Glutamatergic neuron (in vitro differentiated cells): ENCODE measurements around the gene TCF3. TPM values are rescaled to one million over a fixed set of nuclear protein-coding genes. Genes with fewer than 3 reads are reported as not detected.

Experiments used
- DNase-seq: peaks from one replicate; pipeline ENCODE4 v3.0.0; 2022
- H3K27ac Mint-ChIP-seq: one replicate; pipeline ENCODE4 v1.8.0; 2020; ENCODE audit warnings: mild to moderate bottlenecking, mixed read lengths, inconsistent platforms; ENCODE audit not compliant: unreplicated experiment
- H3K27me3 Mint-ChIP-seq: one replicate; pipeline ENCODE4 v1.8.0; 2020; ENCODE audit warnings: mild to moderate bottlenecking, moderate library complexity, mixed read lengths, inconsistent platforms; ENCODE audit not compliant: unreplicated experiment
- H3K36me3 Mint-ChIP-seq: one replicate; pipeline ENCODE4 v1.8.0; 2020; ENCODE audit warnings: mild to moderate bottlenecking, mixed read lengths, inconsistent platforms; ENCODE audit not compliant: unreplicated experiment
- H3K4me1 Mint-ChIP-seq: one replicate; pipeline ENCODE4 v1.8.0; 2020; ENCODE audit warnings: mild to moderate bottlenecking, low read depth, mixed read lengths, inconsistent platforms; ENCODE audit not compliant: unreplicated experiment
- H3K4me3 Mint-ChIP-seq: one replicate; pipeline ENCODE4 v1.8.0; 2020; ENCODE audit warnings: mild to moderate bottlenecking, mixed read lengths, inconsistent platforms; ENCODE audit not compliant: unreplicated experiment
- H3K9me3 Mint-ChIP-seq: one replicate; pipeline ENCODE4 v1.8.0; 2020; ENCODE audit warnings: mild to moderate bottlenecking, moderate library complexity, mixed read lengths, inconsistent platforms; ENCODE audit not compliant: unreplicated experiment
- total RNA-seq: library from RNA; stranded (reverse); fragmentation: NEBNext Ultra II Directional; extraction: Animal tissue kit (Norgen Biotek cat#: 25700); gene quantifications from one replicate; pipeline ENCODE4 v1.2.1, GENCODE V29; 2021; ENCODE audit not compliant: unreplicated experiment
- TF ChIP-seq, protein P1 (sequence below): fragments of 200-600 bp; sonication (generic); IDR thresholded peaks from one replicate; pipeline ENCODE4 v1.5.0; 2021; ENCODE audit not compliant: partially characterized antibody, unreplicated experiment

The TCF3 gene
- total RNA-seq, 1 donor from 2014 or later: 249 TPM

DNA sequence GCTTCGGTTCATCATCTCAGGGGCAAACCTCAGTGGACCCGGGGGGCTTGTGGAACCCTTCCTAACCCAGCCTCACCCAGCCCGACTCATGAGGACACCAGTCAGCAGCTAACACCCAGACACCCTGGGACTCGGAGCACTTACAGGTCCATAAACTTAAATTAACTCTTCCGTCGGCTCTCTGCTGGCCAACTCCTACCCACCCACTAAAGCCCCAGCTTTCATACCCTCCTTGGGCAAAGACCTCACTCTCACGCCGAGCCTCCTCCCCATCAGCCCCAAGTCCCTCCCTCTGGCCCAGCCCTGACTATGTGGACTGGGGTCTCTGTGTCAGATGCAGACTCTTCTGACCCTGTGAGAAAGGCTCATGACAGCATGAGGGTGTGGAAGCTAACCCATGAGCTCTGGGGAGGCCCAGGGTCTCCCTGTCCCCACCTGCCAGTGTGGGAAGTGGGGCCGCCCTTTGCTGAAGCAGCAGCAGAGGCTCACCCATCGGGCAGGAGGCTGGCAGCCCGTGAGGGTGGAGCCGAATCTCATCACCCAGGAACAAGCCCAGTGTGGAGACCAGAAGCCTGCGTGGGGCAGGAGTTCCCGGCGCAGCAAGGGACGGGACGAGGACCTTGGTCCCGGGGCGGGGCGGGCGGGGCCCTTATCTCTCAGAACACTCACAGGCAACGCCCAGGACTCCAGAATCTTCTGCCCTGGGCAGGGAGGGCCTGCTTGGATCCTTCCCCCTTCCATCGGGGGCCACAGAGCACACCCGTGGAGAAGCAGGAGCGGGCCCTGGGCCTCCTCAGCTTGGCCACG, 19.8 kb downstream of the TCF3 start:
- no peak overlapping the region for H3K4me3 Mint-ChIP-seq
- TF ChIP-seq, protein P1, sequence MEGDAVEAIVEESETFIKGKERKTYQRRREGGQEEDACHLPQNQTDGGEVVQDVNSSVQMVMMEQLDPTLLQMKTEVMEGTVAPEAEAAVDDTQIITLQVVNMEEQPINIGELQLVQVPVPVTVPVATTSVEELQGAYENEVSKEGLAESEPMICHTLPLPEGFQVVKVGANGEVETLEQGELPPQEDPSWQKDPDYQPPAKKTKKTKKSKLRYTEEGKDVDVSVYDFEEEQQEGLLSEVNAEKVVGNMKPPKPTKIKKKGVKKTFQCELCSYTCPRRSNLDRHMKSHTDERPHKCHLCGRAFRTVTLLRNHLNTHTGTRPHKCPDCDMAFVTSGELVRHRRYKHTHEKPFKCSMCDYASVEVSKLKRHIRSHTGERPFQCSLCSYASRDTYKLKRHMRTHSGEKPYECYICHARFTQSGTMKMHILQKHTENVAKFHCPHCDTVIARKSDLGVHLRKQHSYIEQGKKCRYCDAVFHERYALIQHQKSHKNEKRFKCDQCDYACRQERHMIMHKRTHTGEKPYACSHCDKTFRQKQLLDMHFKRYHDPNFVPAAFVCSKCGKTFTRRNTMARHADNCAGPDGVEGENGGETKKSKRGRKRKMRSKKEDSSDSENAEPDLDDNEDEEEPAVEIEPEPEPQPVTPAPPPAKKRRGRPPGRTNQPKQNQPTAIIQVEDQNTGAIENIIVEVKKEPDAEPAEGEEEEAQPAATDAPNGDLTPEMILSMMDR: no peak

DNA sequence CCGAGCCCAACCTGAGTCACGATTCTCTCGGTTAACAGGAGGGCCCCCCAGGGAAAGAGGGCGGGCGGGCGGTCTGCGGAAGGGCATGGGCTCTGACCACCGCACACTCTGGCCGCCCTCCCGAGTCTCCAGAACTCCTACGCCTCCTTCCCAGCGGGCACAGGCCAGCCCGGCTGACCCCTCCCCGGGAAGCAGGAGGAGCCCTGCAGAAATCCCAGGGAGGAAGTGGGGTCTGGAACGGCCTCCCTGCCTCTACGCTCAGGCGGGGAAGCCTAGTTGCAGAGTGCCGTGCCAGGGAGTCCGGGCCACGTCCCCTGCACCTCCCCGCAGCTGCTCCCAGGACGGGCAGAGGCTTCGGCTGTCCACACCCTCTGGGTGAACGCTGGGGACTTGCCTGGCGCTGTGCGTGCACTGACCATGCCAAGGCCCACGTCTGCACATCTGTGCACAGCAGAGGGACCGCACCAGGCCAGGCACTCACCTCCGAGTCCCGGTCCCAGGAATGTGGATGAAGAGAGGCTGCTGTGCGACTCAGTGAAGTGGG, 20.8 kb downstream of the TCF3 start:
- TF ChIP-seq, protein P1: no peak
- Mint-ChIP-seq H3K4me3 (no peak overlapping the region), H3K9me3 (peaks cover 6% of the 10 kb centered on the region), H3K4me1 (no peaks in the 10 kb centered on the region), H3K36me3 (no peaks in the 10 kb centered on the region), H3K27ac (no peak overlapping the region), H3K27me3 (peaks cover 8% of the 10 kb centered on the region)
- no peak for DNase-seq

More for the DNA sequence above, 19.8 kb downstream of the TCF3 start:
- Mint-ChIP-seq H3K36me3 (no peaks in the 10 kb centered on the region), H3K27me3 (peaks cover 9% of the 10 kb centered on the region), H3K4me1 (no peaks in the 10 kb centered on the region), H3K9me3 (peaks cover 7% of the 10 kb centered on the region), H3K27ac (peak overlapping the region; percentile 59)
- no peak for DNase-seq

DNA sequence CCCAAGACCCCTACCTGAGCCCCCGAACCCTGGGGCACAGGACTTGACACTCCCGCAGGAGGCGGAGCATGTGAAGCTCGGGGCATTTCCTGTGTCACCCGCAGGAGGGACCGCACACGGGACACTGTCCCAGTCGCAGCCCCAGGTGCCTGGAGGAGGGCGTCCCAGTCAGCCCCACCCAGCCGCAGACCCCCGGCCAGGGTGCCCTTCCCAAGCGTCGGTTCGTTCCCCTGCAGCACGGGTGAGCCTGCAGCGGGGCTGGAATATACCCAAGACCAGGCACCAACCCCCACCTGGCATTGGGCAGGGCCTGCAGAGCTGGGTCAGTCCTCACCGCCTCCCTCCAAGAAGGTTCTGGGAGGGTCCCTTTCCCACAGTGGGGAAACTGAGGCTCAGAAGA, 21.6 kb downstream of the TCF3 start:
- H3K27me3 Mint-ChIP-seq: peaks cover 8% of the 10 kb centered on the region

DNA sequence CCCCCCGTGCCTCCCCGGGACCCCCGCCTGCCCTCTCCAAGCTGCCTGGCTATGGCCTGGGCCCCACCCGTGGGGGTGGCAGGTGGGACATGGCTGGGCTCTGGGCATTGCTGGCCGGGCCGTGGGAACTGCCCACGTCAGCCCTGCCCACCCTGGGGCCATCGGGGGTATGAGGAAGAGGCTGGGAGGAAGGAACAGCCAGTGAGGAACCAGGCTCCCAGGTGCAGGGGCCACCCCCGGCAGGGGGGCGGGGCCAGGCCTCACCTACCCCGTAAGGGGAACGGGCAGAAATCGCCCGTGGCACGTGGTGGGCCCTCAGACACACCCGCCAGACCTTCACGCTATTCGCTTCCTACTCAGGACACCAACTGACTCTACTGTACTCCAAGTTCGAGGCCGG, 22.4 kb downstream of the TCF3 start:
- Mint-ChIP-seq H3K4me3 (no peak overlapping the region), H3K27ac (no peak overlapping the region), H3K9me3 (peaks cover 4% of the 10 kb centered on the region), H3K4me1 (peaks cover 1% of the 10 kb centered on the region), H3K36me3 (no peaks in the 10 kb centered on the region), H3K27me3 (peaks cover 5% of the 10 kb centered on the region)
- TF ChIP-seq, protein P1: no peak
- DNase-seq: no peak

More for the DNA sequence above, 21.6 kb downstream of the TCF3 start:
- TF ChIP-seq, protein P1: no peak
- no peak overlapping the region for H3K4me3 Mint-ChIP-seq
- H3K36me3 Mint-ChIP-seq: no peaks in the 10 kb centered on the region
- H3K4me1 Mint-ChIP-seq: peaks cover 1% of the 10 kb centered on the region
- peaks cover 6% of the 10 kb centered on the region for H3K9me3 Mint-ChIP-seq
- H3K27ac Mint-ChIP-seq: no peak overlapping the region
- no peak for DNase-seq

DNA sequence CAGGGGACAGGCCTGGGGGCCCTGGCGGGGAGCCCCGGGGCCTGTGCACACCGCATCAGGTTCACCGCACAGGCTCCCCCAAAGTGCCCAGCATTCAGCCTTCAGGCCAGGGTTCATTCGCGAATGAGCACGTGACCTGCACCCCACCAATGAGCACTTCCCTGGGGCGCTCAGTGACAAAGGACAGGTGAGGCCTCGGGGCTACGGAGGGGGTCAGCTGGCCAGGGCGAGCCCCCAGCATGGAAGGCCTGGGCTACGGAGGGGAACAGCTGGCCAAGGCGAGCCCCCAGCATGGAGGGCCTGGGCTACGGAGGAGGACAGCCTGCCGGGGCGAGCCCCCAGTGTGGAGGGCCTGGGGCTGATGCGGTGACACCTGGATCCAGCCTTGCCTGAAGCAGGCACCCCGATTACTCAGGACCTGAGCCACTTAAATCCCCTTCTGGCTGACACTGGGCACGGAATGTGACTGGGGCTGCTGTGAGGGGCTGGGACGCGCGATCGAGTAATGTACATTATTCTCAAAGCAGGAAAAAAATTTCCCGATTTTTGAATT, 23.1 kb downstream of the TCF3 start:
- Mint-ChIP-seq H3K9me3 (peaks cover 4% of the 10 kb centered on the region), H3K4me3 (no peak overlapping the region), H3K4me1 (peaks cover 1% of the 10 kb centered on the region), H3K36me3 (no peaks in the 10 kb centered on the region), H3K27ac (no peak overlapping the region), H3K27me3 (peaks cover 5% of the 10 kb centered on the region)
- TF ChIP-seq, protein P1: no peak
- DNase-seq: no peak
